NB4 (cell line): ENCODE results near the gene APIP.

Experiments used
- DNase-seq: peaks from one replicate; pipeline ENCODE4 v3.0.0; 2010; ENCODE audit warnings: low read depth
- H3K4me3 ChIP-seq: one replicate; pipeline ENCODE4 v1.5.1; 2011; ENCODE audit warnings: mild to moderate bottlenecking, low read depth, low read length, moderate library complexity
- CTCF ChIP-seq: IDR thresholded peaks from one replicate; pipeline ENCODE4 v1.5.1; 2012; ENCODE audit warnings: low read depth, low read length
- MAX ChIP-seq: IDR thresholded peaks from 2 replicates; pipeline ENCODE4 v1.6.1; 2011; ENCODE audit warnings: low read depth, low read length
- MYC ChIP-seq: IDR thresholded peaks from 2 replicates; pipeline ENCODE4 v1.6.1; 2011; ENCODE audit warnings: low read depth, low read length
- POLR2A ChIP-seq: IDR thresholded peaks from 2 replicates; pipeline ENCODE4 v1.6.1; 2011; ENCODE audit warnings: mild to moderate bottlenecking; ENCODE audit not compliant: insufficient read length; ENCODE audit errors: extremely low read depth

Gene APIP

GRCh38 chr11:34839969-34840368, 76.2 kb downstream of the APIP start:
- DNase-seq: no peak
- no peak for TF ChIP-seq CTCF
- no peak for TF ChIP-seq MAX
- TF ChIP-seq POLR2A: no peak
- TF ChIP-seq MYC: no peak
- no peak overlapping the region for H3K4me3 ChIP-seq

- no peak for TF ChIP-seq MYC
- no peak overlapping the region for H3K4me3 ChIP-seq
- peak; percentile 8 for DNase-seq
Observed at GRCh38 chr11:34836958-34837856, 79.0 kb downstream of the APIP start.

- H3K4me3 ChIP-seq: no peak overlapping the region
- DNase-seq: no peak
- TF ChIP-seq CTCF: no peak
- TF ChIP-seq MYC: no peak
- TF ChIP-seq POLR2A: no peak
- TF ChIP-seq MAX: no peak
Observed at GRCh38 chr11:34833602-34834001, 82.6 kb downstream of the APIP start.
